Measurements from ENCODE around the gene NXNL1. TPM values are rescaled to one million over a fixed set of nuclear protein-coding genes. Genes with fewer than 3 reads are reported as not detected.

The NXNL1 gene
- total RNA-seq, 2 experiments from 2014 or later = not detected

GRCh38 chr19:17469481-17470067 is 8.8 kb upstream of the NXNL1 start:
- H2AFZ ChIP-seq (ENCODE audit: low read length) = peak overlapping the region; percentile 57
- TF ChIP-seq, protein P1, sequence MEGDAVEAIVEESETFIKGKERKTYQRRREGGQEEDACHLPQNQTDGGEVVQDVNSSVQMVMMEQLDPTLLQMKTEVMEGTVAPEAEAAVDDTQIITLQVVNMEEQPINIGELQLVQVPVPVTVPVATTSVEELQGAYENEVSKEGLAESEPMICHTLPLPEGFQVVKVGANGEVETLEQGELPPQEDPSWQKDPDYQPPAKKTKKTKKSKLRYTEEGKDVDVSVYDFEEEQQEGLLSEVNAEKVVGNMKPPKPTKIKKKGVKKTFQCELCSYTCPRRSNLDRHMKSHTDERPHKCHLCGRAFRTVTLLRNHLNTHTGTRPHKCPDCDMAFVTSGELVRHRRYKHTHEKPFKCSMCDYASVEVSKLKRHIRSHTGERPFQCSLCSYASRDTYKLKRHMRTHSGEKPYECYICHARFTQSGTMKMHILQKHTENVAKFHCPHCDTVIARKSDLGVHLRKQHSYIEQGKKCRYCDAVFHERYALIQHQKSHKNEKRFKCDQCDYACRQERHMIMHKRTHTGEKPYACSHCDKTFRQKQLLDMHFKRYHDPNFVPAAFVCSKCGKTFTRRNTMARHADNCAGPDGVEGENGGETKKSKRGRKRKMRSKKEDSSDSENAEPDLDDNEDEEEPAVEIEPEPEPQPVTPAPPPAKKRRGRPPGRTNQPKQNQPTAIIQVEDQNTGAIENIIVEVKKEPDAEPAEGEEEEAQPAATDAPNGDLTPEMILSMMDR (conservative IDR thresholded peaks at IDR 0.05; ENCODE audit: low read length) = no peak
- no peak for TF ChIP-seq EZH2phosphoT487 (IDR thresholded peaks at IDR 0.05; ENCODE audit: borderline replicate concordance, low read depth, low read length)
- peaks cover 30% of the 10 kb centered on the region for H3K4me1 ChIP-seq (ENCODE audit: insufficient read depth, low read length, poor library complexity, severe bottlenecking)
- peak; percentile 92 for DNase-seq (ENCODE audit: low spot score)
- ChIA-PET POLR2A (no interaction called here), CTCF (ENCODE audit: unreplicated experiment) (interaction anchor here (0.6 kb wide), 1 partner anchor 53 kb away, joined by 9 read pairs; no protein-coding TSS in a partner anchor)
- no peaks in the 10 kb centered on the region for H3K36me3 ChIP-seq (ENCODE audit: insufficient read depth, low read length)
- H3K79me2 ChIP-seq (ENCODE audit: insufficient read depth, low read depth, low read length) = no peaks in the 10 kb centered on the region
- no TSS peak for BruUV-seq (replicated peaks)
- H3K27ac ChIP-seq (ENCODE audit: low read depth, low read length, poor library complexity, severe bottlenecking) = no peak overlapping the region
- H4K20me1 ChIP-seq (ENCODE audit: insufficient read depth, low read length) = no peaks in the 10 kb centered on the region
- intact Hi-C loops (cut with micrococcal nuclease; ENCODE audit: unreplicated experiment) = loop anchor here (5.0 kb wide), 1 partner anchor 62 kb away; the partner anchor contains the start of gene BST2
- peak overlapping the region; percentile 82 for H3K4me2 ChIP-seq (ENCODE audit: low read length)
- H3K9me3 ChIP-seq (ENCODE audit: low read length) = no peaks in the 10 kb centered on the region
- H3K9me2 ChIP-seq (ENCODE audit: insufficient read depth, low read length) = no peaks in the 10 kb centered on the region
- H3K4me3 ChIP-seq (ENCODE audit: low read depth, low read length, poor library complexity, severe bottlenecking) = peak overlapping the region; percentile 70

- peaks cover 30% of the 10 kb centered on the region for H3K4me1 ChIP-seq (ENCODE audit: insufficient read depth, low read length, poor library complexity, severe bottlenecking)
- no peaks in the 10 kb centered on the region for H4K20me1 ChIP-seq (ENCODE audit: insufficient read depth, low read length)
- peak overlapping the region; percentile 82 for H3K4me2 ChIP-seq (ENCODE audit: low read length)
- intact Hi-C loops (cut with micrococcal nuclease; ENCODE audit: unreplicated experiment) = loop anchor here (5.0 kb wide), 1 partner anchor 62 kb away; the partner anchor contains the start of gene BST2
- ChIA-PET POLR2A (interaction anchor here (0.9 kb wide), 1 partner anchor 12 kb away, joined by 7 read pairs; no protein-coding TSS in a partner anchor), CTCF (ENCODE audit: unreplicated experiment) (no interaction called here)
- H3K9me3 ChIP-seq (ENCODE audit: low read length) = no peaks in the 10 kb centered on the region
- H3K27ac ChIP-seq (ENCODE audit: low read depth, low read length, poor library complexity, severe bottlenecking) = no peak overlapping the region
- BruUV-seq (replicated peaks) = no TSS peak
- TF ChIP-seq, protein P1 (conservative IDR thresholded peaks at IDR 0.05; ENCODE audit: low read length) = no peak
- no peak for TF ChIP-seq EZH2phosphoT487 (IDR thresholded peaks at IDR 0.05; ENCODE audit: borderline replicate concordance, low read depth, low read length)
- DNase-seq (ENCODE audit: low spot score) = no peak
- H3K79me2 ChIP-seq (ENCODE audit: insufficient read depth, low read depth, low read length) = no peaks in the 10 kb centered on the region
- no peaks in the 10 kb centered on the region for H3K36me3 ChIP-seq (ENCODE audit: insufficient read depth, low read length)
- H3K4me3 ChIP-seq (ENCODE audit: low read depth, low read length, poor library complexity, severe bottlenecking) = peak overlapping the region; percentile 70
- peak overlapping the region; percentile 40; the same call in 1 of the 2 replicates for H2AFZ ChIP-seq (ENCODE audit: low read length)
- H3K9me2 ChIP-seq (ENCODE audit: insufficient read depth, low read length) = no peaks in the 10 kb centered on the region
Measured at GRCh38 chr19:17469092-17469480, 8.4 kb upstream of the NXNL1 start.

Measured in OCI-LY7 (cell line).